ENCODE results near the gene NAA38. TPM values are rescaled to one million over a fixed set of nuclear protein-coding genes. Genes with fewer than 3 reads are reported as not detected.

NAA38 gene
- total RNA-seq, 1 donor from 2014 or later = 52.6 TPM

DNA sequence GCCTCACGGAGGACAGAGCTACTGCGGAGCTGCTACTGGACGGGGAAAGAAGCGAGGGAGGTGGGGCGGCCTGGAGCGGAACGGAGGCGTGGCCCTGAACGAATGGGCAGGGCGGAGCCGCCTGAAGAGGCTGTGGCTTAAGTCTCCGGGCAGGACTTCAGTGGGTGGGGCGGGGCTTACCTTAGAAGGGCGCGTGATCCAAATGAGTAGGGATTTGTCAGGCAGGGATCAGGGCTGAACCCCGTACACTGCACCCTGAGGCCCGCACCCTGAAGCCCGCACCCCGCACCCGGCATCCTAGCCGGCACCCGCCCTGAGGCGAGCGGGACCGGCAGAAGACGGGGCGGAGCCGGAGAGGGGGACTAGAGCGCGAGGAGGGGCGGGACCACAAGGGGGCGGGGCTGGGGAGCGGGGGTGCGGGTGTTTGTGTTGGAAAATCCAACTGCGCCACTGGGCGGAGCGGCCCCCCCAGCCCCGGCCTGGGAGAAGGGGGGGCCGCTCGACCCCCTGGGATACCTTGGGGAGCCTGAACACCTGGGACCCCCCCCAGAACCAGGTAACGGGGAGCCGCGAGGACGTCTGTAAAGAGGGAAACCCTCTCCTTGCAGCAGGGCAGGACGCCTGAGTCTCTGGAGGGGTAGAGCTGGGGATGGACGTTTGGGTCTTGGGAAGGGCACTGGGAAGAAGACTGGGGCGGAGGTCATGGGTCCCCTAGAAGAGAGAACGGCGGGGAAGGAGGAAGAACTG, 23.4 kb downstream of the NAA38 start, which contains the start of gene KDM6B:
Gene KDM6B (plus strand): TSS at position 423 of the 747 bp plus-strand sequence. CDS start 11,338 bp downstream, outside the sequence.
- H3K4me1 Mint-ChIP-seq (ENCODE audit: low read depth) = peaks cover 29% of the 10 kb centered on the region
- peak within 1 kb of the TSS; percentile 89 for H3K27ac Mint-ChIP-seq
- no peaks in the 10 kb centered on the region for H3K9me3 Mint-ChIP-seq
- no peaks in the 10 kb centered on the region for H3K36me3 Mint-ChIP-seq (ENCODE audit: low read depth)
- H3K4me3 Mint-ChIP-seq (ENCODE audit: low read depth) = peak within 1 kb of the TSS; percentile 91
- peaks cover 15% of the 10 kb centered on the region for H3K27me3 Mint-ChIP-seq (ENCODE audit: low read depth)
- DNase-seq (ENCODE audit: low spot score) = peak; percentile 87
- intact Hi-C loops (cut with micrococcal nuclease) = loop anchor here (1.0 to 10.0 kb wide), 4 partner anchors 12 to 349 kb away; partner anchors contain the start of genes POLR2A and SLC35G6

DNA sequence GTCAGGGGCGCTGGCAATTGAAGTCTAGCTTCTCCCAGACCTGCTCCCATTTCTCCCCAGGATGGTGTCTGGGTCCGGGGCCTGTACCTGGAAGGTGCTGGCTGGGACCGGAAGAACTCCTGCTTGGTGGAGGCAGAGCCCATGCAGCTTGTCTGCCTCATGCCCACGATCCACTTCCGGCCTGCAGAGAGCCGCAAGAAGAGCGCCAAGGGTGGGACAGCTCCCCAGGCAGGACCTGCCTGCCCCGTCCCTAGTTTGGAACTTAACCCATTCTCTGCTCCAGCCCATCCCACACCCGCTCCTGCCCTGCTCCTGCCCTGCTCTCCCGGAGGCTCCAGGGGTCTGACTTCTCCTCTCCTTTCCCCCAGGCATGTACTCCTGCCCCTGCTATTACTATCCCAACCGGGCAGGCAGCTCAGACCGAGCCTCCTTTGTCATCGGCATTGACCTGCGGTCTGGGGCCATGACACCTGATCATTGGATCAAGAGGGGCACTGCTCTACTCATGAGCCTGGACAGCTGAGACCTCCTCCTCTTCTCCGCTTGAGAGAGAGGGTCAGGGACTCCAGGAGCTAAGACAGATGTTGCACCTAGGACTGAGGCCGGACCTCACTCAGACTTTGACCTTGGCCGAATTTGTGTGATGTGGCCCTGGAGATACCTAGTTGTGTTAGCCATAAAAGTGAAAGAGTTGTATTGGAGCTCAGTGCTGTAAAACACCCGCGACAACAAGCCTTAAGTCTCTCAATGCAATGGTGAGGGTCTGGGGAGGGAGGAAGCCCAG, 24.2 kb downstream of the NAA38 start:
- H3K27ac Mint-ChIP-seq = peak overlapping the region; percentile 55
- peaks cover 24% of the 10 kb centered on the region for H3K4me1 Mint-ChIP-seq (ENCODE audit: low read depth)
- H3K9me3 Mint-ChIP-seq = no peaks in the 10 kb centered on the region
- no peaks in the 10 kb centered on the region for H3K36me3 Mint-ChIP-seq (ENCODE audit: low read depth)
- H3K27me3 Mint-ChIP-seq (ENCODE audit: low read depth) = peaks cover 15% of the 10 kb centered on the region
- no peak for DNase-seq (ENCODE audit: low spot score)
- peak overlapping the region; percentile 91 for H3K4me3 Mint-ChIP-seq (ENCODE audit: low read depth)
- intact Hi-C loops (cut with micrococcal nuclease) = loop anchor here (10.0 kb wide), 1 partner anchor 348 kb away; the partner anchor contains the start of genes POLR2A and SLC35G6

DNA sequence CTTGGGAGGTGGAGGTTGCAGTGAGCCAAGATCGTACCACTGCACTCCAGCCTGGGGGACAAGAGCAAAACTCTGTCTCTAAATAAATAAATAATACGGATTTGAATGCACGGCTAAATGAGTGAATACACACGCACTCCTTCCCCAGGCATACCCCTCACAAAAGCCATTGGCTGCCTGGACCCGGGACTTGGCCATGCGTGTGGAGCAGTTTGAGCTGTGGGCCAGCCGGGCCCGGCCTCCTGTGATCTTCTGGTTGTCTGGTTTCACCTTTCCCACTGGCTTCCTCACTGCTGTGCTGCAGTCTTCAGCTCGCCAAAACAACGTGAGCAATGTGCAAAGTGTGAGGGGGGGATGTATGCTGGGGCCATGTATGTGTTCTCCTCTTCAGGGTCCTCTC, 24.9 kb downstream of the NAA38 start:
- no peaks in the 10 kb centered on the region for H3K9me3 Mint-ChIP-seq

GRCh38 chr17:7831233-7831632, 26.1 kb downstream of the NAA38 start:
- intact Hi-C loops (cut with micrococcal nuclease) = loop anchor here (10.0 kb wide), 1 partner anchor 346 kb away; the partner anchor contains the start of genes POLR2A and SLC35G6
- DNase-seq (ENCODE audit: low spot score) = no peak
- H3K4me1 Mint-ChIP-seq (ENCODE audit: low read depth) = peaks cover 9% of the 10 kb centered on the region
- no peak overlapping the region for H3K4me3 Mint-ChIP-seq (ENCODE audit: low read depth)
- no peaks in the 10 kb centered on the region for H3K36me3 Mint-ChIP-seq (ENCODE audit: low read depth)
- H3K9me3 Mint-ChIP-seq = no peaks in the 10 kb centered on the region
- peaks cover 29% of the 10 kb centered on the region for H3K27me3 Mint-ChIP-seq (ENCODE audit: low read depth)
- H3K27ac Mint-ChIP-seq = no peak overlapping the region

More for the DNA sequence above, 24.9 kb downstream of the NAA38 start:
- H3K4me1 Mint-ChIP-seq (ENCODE audit: low read depth) = peaks cover 20% of the 10 kb centered on the region
- no peak overlapping the region for H3K27ac Mint-ChIP-seq
- no peak for DNase-seq (ENCODE audit: low spot score)
- H3K27me3 Mint-ChIP-seq (ENCODE audit: low read depth) = peaks cover 21% of the 10 kb centered on the region
- intact Hi-C loops (cut with micrococcal nuclease) = loop anchor here (10.0 kb wide), 1 partner anchor 348 kb away; the partner anchor contains the start of genes POLR2A and SLC35G6
- H3K4me3 Mint-ChIP-seq (ENCODE audit: low read depth) = no peak overlapping the region
- H3K36me3 Mint-ChIP-seq (ENCODE audit: low read depth) = no peaks in the 10 kb centered on the region

DNA sequence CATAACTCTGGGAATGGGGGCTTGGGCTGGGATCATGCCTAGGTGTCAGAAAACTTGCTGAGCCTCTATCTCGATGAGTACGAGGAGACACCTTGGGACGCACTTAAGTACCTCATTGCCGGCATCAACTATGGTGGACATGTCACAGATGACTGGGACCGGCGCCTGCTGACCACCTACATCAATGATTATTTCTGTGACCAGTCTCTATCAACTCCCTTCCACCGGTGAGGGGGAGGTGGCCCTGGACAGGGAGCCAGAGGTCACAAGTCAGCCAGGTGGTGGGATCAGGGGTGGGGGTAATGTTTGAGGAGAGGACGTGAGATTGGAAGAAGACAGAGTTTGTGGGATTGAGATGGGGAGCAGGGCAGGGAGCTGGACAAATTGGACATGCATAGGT, 26.7 kb downstream of the NAA38 start:
- Mint-ChIP-seq H3K4me1 (ENCODE audit: low read depth) (peaks cover 9% of the 10 kb centered on the region), H3K9me3 (no peaks in the 10 kb centered on the region), H3K36me3 (ENCODE audit: low read depth) (no peaks in the 10 kb centered on the region), H3K27ac (no peak overlapping the region), H3K4me3 (ENCODE audit: low read depth) (no peak overlapping the region), H3K27me3 (ENCODE audit: low read depth) (peaks cover 29% of the 10 kb centered on the region)
- no peak for DNase-seq (ENCODE audit: low spot score)
- intact Hi-C loops (cut with micrococcal nuclease) = loop anchor here (10.0 kb wide), 1 partner anchor 346 kb away; the partner anchor contains the start of genes POLR2A and SLC35G6

- H3K4me3 Mint-ChIP-seq (ENCODE audit: low read depth) = no peak overlapping the region
- no peaks in the 10 kb centered on the region for H3K9me3 Mint-ChIP-seq
- peaks cover 25% of the 10 kb centered on the region for H3K27me3 Mint-ChIP-seq (ENCODE audit: low read depth)
- no peaks in the 10 kb centered on the region for H3K36me3 Mint-ChIP-seq (ENCODE audit: low read depth)
- H3K4me1 Mint-ChIP-seq (ENCODE audit: low read depth) = peaks cover 8% of the 10 kb centered on the region
- no peak for DNase-seq (ENCODE audit: low spot score)
- intact Hi-C loops (cut with micrococcal nuclease) = no loop called here
- no peak overlapping the region for H3K27ac Mint-ChIP-seq
Observed at GRCh38 chr17:7825206-7825990, 32.0 kb downstream of the NAA38 start.

GRCh38 chr17:7824021-7824924, 33.1 kb downstream of the NAA38 start:
- Mint-ChIP-seq H3K27ac (no peak overlapping the region), H3K9me3 (no peaks in the 10 kb centered on the region), H3K4me3 (ENCODE audit: low read depth) (no peak overlapping the region), H3K4me1 (ENCODE audit: low read depth) (peaks cover 8% of the 10 kb centered on the region), H3K27me3 (ENCODE audit: low read depth) (peaks cover 19% of the 10 kb centered on the region), H3K36me3 (ENCODE audit: low read depth) (no peaks in the 10 kb centered on the region)
- DNase-seq (ENCODE audit: low spot score) = no peak
- intact Hi-C loops (cut with micrococcal nuclease) = no loop called here

DNA sequence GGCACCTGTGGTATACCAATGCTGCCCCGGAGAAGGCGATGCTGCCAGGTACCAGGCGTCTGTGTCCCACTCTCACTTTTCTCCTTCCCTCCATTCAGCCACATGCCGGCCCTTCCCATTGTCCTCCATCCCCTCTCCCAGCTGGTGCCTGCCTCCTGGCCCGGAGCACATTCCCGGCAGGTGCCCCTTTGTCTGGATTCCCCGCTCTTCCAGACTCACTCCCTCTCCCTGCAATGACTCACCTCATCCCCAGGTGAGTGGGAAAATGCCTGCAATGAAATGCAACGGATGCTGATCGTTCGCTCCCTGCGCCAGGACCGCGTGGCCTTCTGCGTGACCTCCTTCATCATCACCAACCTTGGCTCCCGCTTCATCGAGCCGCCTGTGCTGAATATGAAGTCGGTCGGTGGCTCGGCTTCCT, 33.8 kb downstream of the NAA38 start:
- Mint-ChIP-seq H3K4me3 (ENCODE audit: low read depth) (no peak overlapping the region), H3K9me3 (no peaks in the 10 kb centered on the region), H3K27ac (no peak overlapping the region), H3K4me1 (ENCODE audit: low read depth) (peaks cover 8% of the 10 kb centered on the region), H3K27me3 (ENCODE audit: low read depth) (peaks cover 18% of the 10 kb centered on the region), H3K36me3 (ENCODE audit: low read depth) (no peaks in the 10 kb centered on the region)
- DNase-seq (ENCODE audit: low spot score) = no peak
- intact Hi-C loops (cut with micrococcal nuclease) = no loop called here

GRCh38 chr17:7822126-7822525, 35.2 kb downstream of the NAA38 start:
- intact Hi-C loops (cut with micrococcal nuclease) = loop anchor here (1.0 kb wide), 2 partner anchors 12 to 29 kb away; partner anchors contain the start of gene KDM6B
- Mint-ChIP-seq H3K4me1 (ENCODE audit: low read depth) (peaks cover 8% of the 10 kb centered on the region), H3K27me3 (ENCODE audit: low read depth) (peaks cover 9% of the 10 kb centered on the region), H3K9me3 (no peaks in the 10 kb centered on the region), H3K36me3 (ENCODE audit: low read depth) (no peaks in the 10 kb centered on the region), H3K27ac (no peak overlapping the region), H3K4me3 (ENCODE audit: low read depth) (no peak overlapping the region)
- DNase-seq (ENCODE audit: low spot score) = no peak

DNA sequence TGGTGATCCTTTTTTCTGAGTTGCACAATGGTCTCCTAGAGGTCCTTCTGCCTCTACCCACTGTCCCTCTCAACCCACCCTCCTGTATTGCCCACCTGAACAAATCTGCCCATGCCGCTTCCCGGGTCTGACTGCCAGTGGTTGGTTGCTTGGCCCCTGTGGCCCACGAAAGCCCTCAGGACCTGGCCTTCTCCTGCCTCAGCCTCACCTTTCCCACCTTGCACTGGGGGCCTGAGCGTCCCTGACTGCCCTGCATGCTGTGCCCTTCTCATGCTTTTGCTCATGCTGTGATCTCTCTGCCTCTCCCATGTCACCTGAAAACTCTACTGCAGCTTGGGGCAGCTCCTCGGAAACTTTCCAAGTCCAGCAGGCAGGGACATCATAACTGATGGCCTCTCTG, 37.1 kb downstream of the NAA38 start:
- peaks cover 6% of the 10 kb centered on the region for H3K4me1 Mint-ChIP-seq (ENCODE audit: low read depth)
- intact Hi-C loops (cut with micrococcal nuclease) = no loop called here

DNA sequence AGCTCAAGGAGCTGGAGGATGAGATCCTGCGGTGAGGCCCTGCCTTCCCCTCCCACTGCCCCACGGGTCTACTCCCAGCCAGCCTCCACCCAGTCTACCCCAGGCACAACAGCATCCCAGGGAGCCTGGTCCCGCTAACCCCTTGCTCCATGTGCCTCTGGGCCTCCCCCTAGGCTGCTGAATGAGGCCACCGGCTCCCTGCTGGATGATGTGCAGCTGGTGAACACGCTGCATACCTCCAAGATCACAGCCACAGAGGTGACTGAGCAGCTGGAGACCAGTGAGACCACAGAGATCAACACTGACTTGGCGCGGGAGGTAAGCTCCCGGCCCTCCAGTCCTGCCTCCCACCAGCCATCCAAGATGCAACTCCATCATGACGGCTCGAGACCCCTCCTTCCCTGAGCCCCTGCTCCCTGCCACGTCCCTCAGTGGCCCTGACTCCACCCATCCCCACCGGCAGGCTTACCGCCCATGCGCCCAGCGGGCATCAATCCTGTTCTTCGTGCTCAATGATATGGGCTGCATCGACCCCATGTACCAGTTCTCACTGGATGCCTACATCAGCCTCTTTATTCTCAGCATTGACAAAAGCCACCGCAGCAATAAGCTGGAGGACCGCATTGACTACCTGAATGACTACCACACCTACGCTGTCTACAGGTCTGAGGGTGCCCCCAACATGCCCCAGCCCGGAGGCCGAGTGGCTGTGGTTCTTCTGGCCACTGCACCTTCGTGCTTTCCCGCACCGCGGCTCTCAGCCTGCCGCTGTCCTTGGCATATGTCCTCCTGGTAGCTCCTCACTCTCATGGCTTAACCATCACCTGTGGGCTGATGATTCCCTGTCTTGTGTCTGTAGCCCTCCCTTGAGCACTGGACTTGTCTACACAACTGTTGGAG, 38.4 kb downstream of the NAA38 start:
- intact Hi-C loops (cut with micrococcal nuclease) = no loop called here

More for the DNA sequence above, 37.1 kb downstream of the NAA38 start:
- Mint-ChIP-seq H3K27me3 (ENCODE audit: low read depth) (peaks cover 3% of the 10 kb centered on the region), H3K27ac (no peak overlapping the region), H3K9me3 (no peaks in the 10 kb centered on the region), H3K36me3 (ENCODE audit: low read depth) (no peaks in the 10 kb centered on the region), H3K4me3 (ENCODE audit: low read depth) (no peak overlapping the region)
- no peak for DNase-seq (ENCODE audit: low spot score)

More for the DNA sequence above, 38.4 kb downstream of the NAA38 start:
- Mint-ChIP-seq H3K9me3 (no peaks in the 10 kb centered on the region), H3K4me3 (ENCODE audit: low read depth) (no peak overlapping the region), H3K4me1 (ENCODE audit: low read depth) (no peaks in the 10 kb centered on the region), H3K27ac (no peak overlapping the region), H3K27me3 (ENCODE audit: low read depth) (no peaks in the 10 kb centered on the region), H3K36me3 (ENCODE audit: low read depth) (no peaks in the 10 kb centered on the region)
- DNase-seq (ENCODE audit: low spot score) = no peak

Measured in activated T-helper 2 cell treated with anti-CD3 and anti-CD28 coated beads, Interferon-gamma antibody, Interleukin-2, Interleukin-4, amounts not matched to agents 10 μg/mL and 5 μg/mL and 100 μg/mL, durations not matched to agents 14 hours and 24 hours and 36 hours (primary cell).